OCI-LY3 (cell line): ENCODE data around the gene GPM6B.

Experiments
- H2AFZ ChIP-seq: fragments of 200-600, 300-600 bp; shearing (Covaris generic); 2 replicates; pipeline ENCODE4 v1.6.0; 2014; ENCODE audit warnings: antibody characterized with exemption, low read depth, low read length
- H3K27ac ChIP-seq: fragments of 200-600, 300-600 bp; sonication (generic); 2 replicates; pipeline ENCODE4 v1.5.1; 2014; ENCODE audit warnings: mild to moderate bottlenecking, low read length, moderate library complexity, mixed read lengths
- H3K27me3 ChIP-seq: fragments of 200-600, 300-600 bp; sonication (generic); 2 replicates; pipeline ENCODE4 v1.6.1; 2014; ENCODE audit warnings: low read depth, low read length, mixed read lengths
- H3K36me3 ChIP-seq: fragments of 200-600, 300-600 bp; sonication (generic); replicated peaks from 2 replicates; pipeline ENCODE3; 2014; ENCODE audit warnings: low read depth, low read length, mixed read lengths
- H3K4me1 ChIP-seq: fragments of 300-600, 200-600 bp; sonication (generic); 2 replicates; pipeline ENCODE4 v1.6.1; 2014; ENCODE audit warnings: low read length, mixed read lengths
- H3K4me2 ChIP-seq: fragments of 200-600, 300-600 bp; sonication (generic); 2 replicates; pipeline ENCODE4 v1.6.1; 2014; ENCODE audit warnings: low read length, mixed read lengths
- H3K4me3 ChIP-seq: fragments of 300-600, 200-600 bp; sonication (generic); 2 replicates; pipeline ENCODE4 v1.5.1; 2014; ENCODE audit warnings: antibody characterized with exemption, mild to moderate bottlenecking, low read length, moderate library complexity
- H3K79me2 ChIP-seq: fragments of 300-600, 200-600 bp; shearing (Covaris generic); 2 replicates; pipeline ENCODE4 v1.6.1; 2014; ENCODE audit warnings: mild to moderate bottlenecking, low read length, mixed read lengths
- H3K9ac ChIP-seq: fragments of 300-600, 200-600 bp; shearing (Covaris generic); 2 replicates; pipeline ENCODE4 v1.6.0; 2014; ENCODE audit warnings: mild to moderate bottlenecking, low read length, moderate library complexity
- H3K9me3 ChIP-seq: fragments of 200-600, 300-600 bp; shearing (Covaris generic); 2 replicates; pipeline ENCODE4 v1.6.1; 2014; ENCODE audit warnings: low read length, mixed read lengths; ENCODE audit not compliant: insufficient read depth
- H4K20me1 ChIP-seq: fragments of 200-600, 300-600 bp; sonication (generic); 2 replicates; pipeline ENCODE4 v1.6.1; 2016; ENCODE audit warnings: low read length, mixed read lengths; ENCODE audit not compliant: insufficient read depth
- CTCF ChIP-seq: fragments of 200-600, 300-600 bp; sonication (generic); IDR thresholded peaks from 2 replicates; pipeline ENCODE4 v1.5.1; 2014; ENCODE audit warnings: antibody characterized with exemption, low read length, low read depth
- EZH2phosphoT487 ChIP-seq: fragments of 200-600 bp; shearing (Covaris generic); IDR thresholded peaks from 2 replicates; pipeline ENCODE4 v1.6.1; 2018; ENCODE audit warnings: antibody characterized with exemption, mixed run types, low read depth

GPM6B gene

DNA sequence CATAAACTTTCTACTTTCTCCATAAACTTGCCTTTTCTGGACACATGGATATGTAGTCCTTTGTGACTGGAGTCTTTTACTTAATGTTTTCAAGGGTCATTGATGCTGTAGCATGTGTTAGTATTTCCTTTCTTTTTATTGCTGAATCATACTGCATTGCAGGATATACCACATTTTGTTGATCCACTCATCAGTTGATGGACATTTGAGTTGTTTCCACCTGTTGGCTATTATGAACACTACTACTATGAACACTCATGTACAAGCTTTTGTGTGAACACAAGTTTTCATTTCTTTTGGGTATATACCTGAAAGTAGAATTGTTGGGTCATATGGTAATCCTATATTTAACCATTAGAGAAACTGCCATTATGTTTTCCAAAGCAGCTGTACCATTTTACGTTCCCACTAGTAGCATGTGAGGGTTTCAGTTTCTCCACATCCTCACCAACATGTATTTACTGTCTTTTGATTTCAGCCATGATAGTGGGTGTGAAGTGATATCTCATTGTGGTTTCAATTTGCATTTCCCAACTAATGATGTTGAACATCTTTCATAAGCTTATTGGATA, 26.3 kb upstream of the GPM6B start:
- Histone ChIP-seq H4K20me1 (no peaks in the 10 kb centered on the region), H3K4me2 (no peak overlapping the region), H3K9ac (no peak overlapping the region), H3K27ac (no peak overlapping the region), H3K4me3 (no peak overlapping the region), H3K9me3 (no peaks in the 10 kb centered on the region), H2AFZ (no peak overlapping the region), H3K27me3 (no peaks in the 10 kb centered on the region), H3K79me2 (no peaks in the 10 kb centered on the region), H3K36me3 (no peaks in the 10 kb centered on the region), H3K4me1 (no peaks in the 10 kb centered on the region)
- TF ChIP-seq EZH2phosphoT487: no peak
- TF ChIP-seq CTCF: no peak

DNA sequence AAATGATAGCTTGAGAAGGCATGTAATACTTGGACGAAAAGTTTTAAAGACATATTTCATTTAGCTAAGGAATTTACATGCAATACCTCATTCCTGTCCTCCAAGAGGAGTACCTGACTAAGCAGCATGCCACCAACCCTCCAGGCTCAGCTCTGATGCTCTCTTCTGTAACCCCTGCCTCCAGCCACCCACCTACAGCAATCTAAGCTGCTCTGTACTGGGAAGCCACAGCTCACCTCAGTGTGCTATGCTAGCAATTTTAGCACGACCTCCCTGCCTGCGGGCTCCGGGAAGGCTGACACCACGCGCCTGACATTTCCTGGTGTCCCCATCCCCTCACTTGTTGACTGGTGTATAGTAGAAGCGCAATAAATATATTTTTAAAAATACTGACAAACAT, 23.2 kb upstream of the GPM6B start:
- Histone ChIP-seq H4K20me1 (no peaks in the 10 kb centered on the region), H3K9me3 (no peaks in the 10 kb centered on the region), H3K4me3 (no peak overlapping the region), H3K4me2 (no peak overlapping the region), H3K79me2 (no peaks in the 10 kb centered on the region), H3K36me3 (no peaks in the 10 kb centered on the region), H3K9ac (no peak overlapping the region), H3K4me1 (no peaks in the 10 kb centered on the region), H2AFZ (no peak overlapping the region), H3K27me3 (no peaks in the 10 kb centered on the region), H3K27ac (no peak overlapping the region)
- TF ChIP-seq EZH2phosphoT487 (no peak), CTCF (no peak)

DNA sequence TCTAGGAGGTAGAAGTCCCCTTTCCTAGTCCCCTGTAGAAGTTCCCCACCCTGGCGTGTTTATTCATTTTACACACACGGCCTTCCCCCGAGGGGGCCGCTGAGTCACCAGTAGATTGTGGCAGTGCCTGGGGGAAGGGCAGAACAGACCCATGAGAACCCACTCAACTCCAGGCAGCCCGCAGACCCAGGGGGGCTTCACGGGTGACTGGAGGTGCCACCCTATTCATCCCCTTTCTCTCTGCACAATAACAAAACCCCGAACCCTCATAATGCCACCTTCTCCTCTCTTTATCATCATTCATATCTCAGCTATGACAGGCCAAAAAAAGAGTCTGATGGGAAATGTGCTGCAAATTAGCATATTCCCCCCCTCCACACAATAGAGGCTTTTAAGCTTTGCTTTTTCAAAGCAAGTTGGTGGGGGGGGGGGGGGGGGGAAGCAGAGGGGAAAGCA, 20.4 kb upstream of the GPM6B start:
- Histone ChIP-seq H3K9ac (no peak overlapping the region), H3K27ac (no peak overlapping the region), H4K20me1 (no peaks in the 10 kb centered on the region), H3K27me3 (no peaks in the 10 kb centered on the region), H3K9me3 (no peaks in the 10 kb centered on the region), H2AFZ (no peak overlapping the region), H3K4me1 (no peaks in the 10 kb centered on the region), H3K4me2 (no peak overlapping the region), H3K4me3 (no peak overlapping the region), H3K36me3 (no peaks in the 10 kb centered on the region), H3K79me2 (no peaks in the 10 kb centered on the region)
- TF ChIP-seq CTCF (no peak), EZH2phosphoT487 (no peak)

- H3K4me3 ChIP-seq: no peak overlapping the region
- no peak overlapping the region for H3K27ac ChIP-seq
- no peaks in the 10 kb centered on the region for H3K79me2 ChIP-seq
- no peak overlapping the region for H2AFZ ChIP-seq
- no peak for TF ChIP-seq CTCF
- no peak for TF ChIP-seq EZH2phosphoT487
- H3K27me3 ChIP-seq: no peaks in the 10 kb centered on the region
- H3K36me3 ChIP-seq: no peaks in the 10 kb centered on the region
- H3K9me3 ChIP-seq: no peaks in the 10 kb centered on the region
- no peaks in the 10 kb centered on the region for H3K4me1 ChIP-seq
- H4K20me1 ChIP-seq: no peaks in the 10 kb centered on the region
- H3K9ac ChIP-seq: no peak overlapping the region
- H3K4me2 ChIP-seq: no peak overlapping the region
Measured at GRCh38 chrX:13836575-13836974, 19.7 kb upstream of the GPM6B start.
